ACC112 (cell line): ENCODE measurements around the gene MRGPRD.

Experiments used
- H2AFZ ChIP-seq: fragments of 200-600 bp; sonication (generic); one replicate; pipeline ENCODE4 v1.6.0; 2017; ENCODE audit warnings: antibody characterized with exemption, low read length; ENCODE audit not compliant: unreplicated experiment
- H3K27ac ChIP-seq: fragments of 200-600 bp; sonication (generic); 2 replicates; pipeline ENCODE4 v1.5.1; 2014; ENCODE audit warnings: low read depth, mild to moderate bottlenecking, antibody characterized with exemption, low read length, moderate library complexity
- H3K27me3 ChIP-seq: fragments of 200-600 bp; sonication (generic); 2 replicates; pipeline ENCODE4 v1.6.1; 2014; ENCODE audit warnings: mild to moderate bottlenecking, antibody characterized with exemption, low read length, moderate library complexity, mixed read lengths; ENCODE audit not compliant: insufficient read depth
- H3K36me3 ChIP-seq: fragments of 200-600 bp; sonication (generic); 2 replicates; pipeline ENCODE4 v1.6.1; 2016; ENCODE audit warnings: mild to moderate bottlenecking, antibody characterized with exemption, low read length, moderate library complexity, mixed read lengths; ENCODE audit not compliant: insufficient read depth
- H3K4me1 ChIP-seq: fragments of 200-600 bp; sonication (generic); one replicate; pipeline ENCODE4 v1.6.1; 2016; ENCODE audit warnings: low read length, mixed read lengths; ENCODE audit not compliant: insufficient read depth, unreplicated experiment, control insufficient read depth
- H3K4me3 ChIP-seq: fragments of 200-600 bp; sonication (generic); 2 replicates; pipeline ENCODE4 v1.5.1; 2014; ENCODE audit warnings: mild to moderate bottlenecking, low read depth, low read length
- H3K79me2 ChIP-seq: fragments of 200-600 bp; sonication (generic); one replicate; pipeline ENCODE4 v1.6.0; 2016; ENCODE audit warnings: low read length; ENCODE audit not compliant: control insufficient read depth, unreplicated experiment, insufficient read depth

Gene MRGPRD

GRCh38 chr11:68990995-68991780 lies 10.4 kb upstream of the MRGPRD start:
- Histone ChIP-seq H3K4me1 (no peaks in the 10 kb centered on the region), H3K27me3 (peaks cover 15% of the 10 kb centered on the region; the same call in 1 of the 2 replicates), H3K4me3 (no peak overlapping the region), H3K79me2 (no peaks in the 10 kb centered on the region), H3K27ac (no peak overlapping the region), H2AFZ (no peak overlapping the region), H3K36me3 (no peaks in the 10 kb centered on the region)

GRCh38 chr11:68989936-68990606 lies 9.3 kb upstream of the MRGPRD start:
- peaks cover 15% of the 10 kb centered on the region; the same call in 1 of the 2 replicates for H3K27me3 ChIP-seq
- no peak overlapping the region for H2AFZ ChIP-seq
- no peaks in the 10 kb centered on the region for H3K4me1 ChIP-seq
- no peaks in the 10 kb centered on the region for H3K79me2 ChIP-seq
- no peak overlapping the region for H3K4me3 ChIP-seq
- no peak overlapping the region for H3K27ac ChIP-seq
- H3K36me3 ChIP-seq = no peaks in the 10 kb centered on the region

GRCh38 chr11:68988491-68988890 lies 7.7 kb upstream of the MRGPRD start:
- Histone ChIP-seq H3K4me3 (no peak overlapping the region), H3K36me3 (no peaks in the 10 kb centered on the region), H3K27ac (no peak overlapping the region), H3K79me2 (no peaks in the 10 kb centered on the region), H3K4me1 (no peaks in the 10 kb centered on the region), H2AFZ (no peak overlapping the region), H3K27me3 (peaks cover 24% of the 10 kb centered on the region)

GRCh38 chr11:68987211-68987610 lies 6.4 kb upstream of the MRGPRD start:
- peaks cover 26% of the 10 kb centered on the region for H3K27me3 ChIP-seq
- no peak overlapping the region for H3K27ac ChIP-seq
- H3K79me2 ChIP-seq = no peaks in the 10 kb centered on the region
- H3K4me1 ChIP-seq = no peaks in the 10 kb centered on the region
- H3K36me3 ChIP-seq = no peaks in the 10 kb centered on the region
- no peak overlapping the region for H3K4me3 ChIP-seq
- H2AFZ ChIP-seq = no peak overlapping the region

- Histone ChIP-seq H3K27ac (no peak overlapping the region), H3K4me3 (no peak overlapping the region), H3K79me2 (no peaks in the 10 kb centered on the region), H2AFZ (no peak overlapping the region), H3K27me3 (peaks cover 28% of the 10 kb centered on the region), H3K4me1 (no peaks in the 10 kb centered on the region), H3K36me3 (no peaks in the 10 kb centered on the region)
Measured at GRCh38 chr11:68983801-68984200, 3.0 kb upstream of the MRGPRD start.

GRCh38 chr11:68982134-68982533 lies 1.3 kb upstream of the MRGPRD start:
- H2AFZ ChIP-seq = no peak overlapping the region
- H3K27ac ChIP-seq = no peak overlapping the region
- no peaks in the 10 kb centered on the region for H3K4me1 ChIP-seq
- no peaks in the 10 kb centered on the region for H3K79me2 ChIP-seq
- no peaks in the 10 kb centered on the region for H3K36me3 ChIP-seq
- H3K4me3 ChIP-seq = no peak overlapping the region
- H3K27me3 ChIP-seq = peaks cover 23% of the 10 kb centered on the region

- no peak overlapping the region for H3K27ac ChIP-seq
- H3K27me3 ChIP-seq = peaks cover 23% of the 10 kb centered on the region
- H3K79me2 ChIP-seq = no peaks in the 10 kb centered on the region
- H2AFZ ChIP-seq = no peak overlapping the region
- H3K4me3 ChIP-seq = no peak overlapping the region
- H3K4me1 ChIP-seq = no peaks in the 10 kb centered on the region
- no peaks in the 10 kb centered on the region for H3K36me3 ChIP-seq
Measured at GRCh38 chr11:68979931-68980775, 633 bp downstream of the MRGPRD start.

- Histone ChIP-seq H3K36me3 (no peaks in the 10 kb centered on the region), H3K79me2 (no peaks in the 10 kb centered on the region), H2AFZ (no peak overlapping the region), H3K4me1 (no peaks in the 10 kb centered on the region), H3K4me3 (no peak overlapping the region), H3K27ac (no peak overlapping the region), H3K27me3 (peaks cover 17% of the 10 kb centered on the region)
Measured at GRCh38 chr11:68978931-68979594, 1.7 kb downstream of the MRGPRD start.

GRCh38 chr11:68978626-68978930 lies 2.2 kb downstream of the MRGPRD start:
- peaks cover 13% of the 10 kb centered on the region for H3K27me3 ChIP-seq
- H3K79me2 ChIP-seq = no peaks in the 10 kb centered on the region
- H3K4me3 ChIP-seq = no peak overlapping the region
- H3K36me3 ChIP-seq = no peaks in the 10 kb centered on the region
- no peak overlapping the region for H2AFZ ChIP-seq
- no peak overlapping the region for H3K27ac ChIP-seq
- H3K4me1 ChIP-seq = no peaks in the 10 kb centered on the region

- no peaks in the 10 kb centered on the region for H3K36me3 ChIP-seq
- H3K79me2 ChIP-seq = no peaks in the 10 kb centered on the region
- no peak overlapping the region for H3K4me3 ChIP-seq
- H2AFZ ChIP-seq = no peak overlapping the region
- H3K4me1 ChIP-seq = no peaks in the 10 kb centered on the region
- H3K27me3 ChIP-seq = peaks cover 13% of the 10 kb centered on the region
- no peak overlapping the region for H3K27ac ChIP-seq
Measured at GRCh38 chr11:68977781-68978625, 2.8 kb downstream of the MRGPRD start.
